ENCODE data around the gene TIA1.
A peak's percentile ranks its signal among the peaks of the same experiment; 100 is the strongest.
"Not testable (repeated sequence)": the region's sequence is repeated elsewhere in the genome, so short reads cannot be mapped to it uniquely, and the experiment has no call there.

TIA1 gene

DNA sequence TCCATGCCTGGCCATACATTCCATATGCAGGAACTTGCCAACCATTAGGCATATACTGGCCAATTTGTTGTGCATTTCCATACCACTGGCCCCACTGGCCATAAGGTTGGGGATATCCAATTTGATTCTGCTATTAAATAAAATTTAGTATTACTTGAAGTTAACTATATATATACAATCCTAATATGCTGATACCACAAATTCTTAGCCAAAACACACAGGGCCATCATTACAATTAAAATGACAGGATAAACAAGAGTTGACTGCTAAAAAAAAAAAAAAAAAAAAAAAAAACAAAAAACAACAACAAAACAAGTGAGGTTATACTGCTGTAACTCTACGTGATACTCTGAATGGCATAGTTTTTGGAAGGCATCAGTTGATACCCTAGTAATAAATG lies 34.1 kb downstream of the TIA1 start:
- no peak for DNase-seq

DNA sequence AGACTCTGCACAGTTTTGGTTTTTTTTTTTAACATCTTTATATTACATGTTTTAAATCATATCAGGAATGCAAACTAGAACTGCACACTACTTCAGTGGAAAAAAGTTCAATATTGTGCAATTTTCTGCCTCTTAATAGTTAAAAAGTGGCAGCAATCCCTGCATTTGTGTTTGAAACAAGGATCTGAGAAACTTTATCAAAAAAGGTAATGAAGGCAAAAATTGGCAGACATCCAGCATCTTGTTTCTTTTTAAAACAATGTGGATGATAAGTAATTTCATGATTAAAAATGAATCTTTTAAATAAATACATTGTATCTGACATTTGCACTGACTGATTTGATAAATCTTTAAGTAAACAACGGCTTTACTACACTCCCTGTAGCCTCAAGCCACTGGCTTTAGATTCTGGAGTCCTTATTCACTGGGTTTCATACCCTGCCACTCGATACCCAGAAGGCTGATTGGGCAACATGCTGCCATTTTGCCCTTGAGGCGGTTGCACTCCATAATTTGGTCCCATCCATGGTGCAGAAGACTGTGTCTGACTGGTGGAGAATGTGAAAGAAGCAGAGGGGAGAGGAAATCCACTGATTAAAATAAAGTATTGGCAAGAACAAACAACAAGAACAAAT lies 36.0 kb downstream of the TIA1 start:
- no peak for DNase-seq

DNA sequence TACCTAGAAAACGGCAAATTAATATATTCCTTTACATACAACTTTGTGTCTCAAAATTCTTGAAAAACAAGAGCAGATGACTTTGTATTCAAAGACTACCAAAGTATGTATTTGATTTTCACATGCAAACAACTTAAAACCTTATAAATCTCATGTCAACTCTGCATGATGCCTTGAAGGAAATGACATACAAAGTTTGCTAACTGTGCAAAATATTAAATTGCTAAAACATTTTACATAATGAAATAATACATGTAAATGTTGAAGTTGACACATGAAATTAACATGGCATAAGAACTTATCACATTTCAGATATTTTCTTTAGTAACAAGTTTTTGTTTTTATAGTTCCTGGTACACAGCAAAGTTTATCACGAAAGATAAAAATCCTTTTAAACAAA lies 36.8 kb downstream of the TIA1 start:
- DNase-seq: no peak

DNA sequence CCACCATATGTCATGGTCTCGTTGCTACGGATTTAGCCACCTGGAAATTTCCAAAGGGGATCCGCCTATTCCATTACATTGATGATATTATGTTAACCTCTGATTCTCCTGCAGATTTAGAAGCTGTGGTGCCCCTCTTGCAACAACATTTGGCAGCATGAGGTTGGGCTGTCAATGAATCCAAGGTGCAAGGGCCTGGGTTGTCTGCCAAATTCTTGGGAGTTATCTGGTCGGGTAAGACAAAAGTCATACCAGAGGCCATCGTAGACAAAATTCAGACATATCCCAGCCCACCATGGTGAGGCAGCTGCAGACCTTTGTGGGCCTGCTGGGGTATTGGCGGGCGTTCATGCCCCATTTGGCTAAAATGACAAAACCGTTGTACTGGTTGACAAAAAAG lies 44.0 kb downstream of the TIA1 start:
- no peak for DNase-seq

DNA sequence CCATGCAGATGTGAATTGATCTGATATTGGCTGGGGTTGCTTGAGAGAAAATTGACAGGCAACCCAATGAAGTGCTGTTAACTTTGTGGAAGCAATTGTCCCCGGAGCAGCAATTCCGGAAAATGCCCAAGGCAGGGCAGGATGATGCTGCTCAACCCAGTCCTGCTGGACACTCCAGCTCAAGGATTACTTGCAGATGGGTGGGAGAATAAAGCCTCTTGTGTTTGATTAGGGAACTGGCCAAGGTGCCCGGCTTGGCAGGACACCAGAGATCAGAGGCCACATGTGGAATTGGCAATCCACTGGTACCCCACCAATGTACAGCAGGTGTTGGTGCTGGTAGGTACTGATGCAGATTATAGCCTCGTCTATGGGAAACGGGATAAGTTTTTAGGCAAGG lies 45.3 kb downstream of the TIA1 start:
- DNase-seq: no peak

DNA sequence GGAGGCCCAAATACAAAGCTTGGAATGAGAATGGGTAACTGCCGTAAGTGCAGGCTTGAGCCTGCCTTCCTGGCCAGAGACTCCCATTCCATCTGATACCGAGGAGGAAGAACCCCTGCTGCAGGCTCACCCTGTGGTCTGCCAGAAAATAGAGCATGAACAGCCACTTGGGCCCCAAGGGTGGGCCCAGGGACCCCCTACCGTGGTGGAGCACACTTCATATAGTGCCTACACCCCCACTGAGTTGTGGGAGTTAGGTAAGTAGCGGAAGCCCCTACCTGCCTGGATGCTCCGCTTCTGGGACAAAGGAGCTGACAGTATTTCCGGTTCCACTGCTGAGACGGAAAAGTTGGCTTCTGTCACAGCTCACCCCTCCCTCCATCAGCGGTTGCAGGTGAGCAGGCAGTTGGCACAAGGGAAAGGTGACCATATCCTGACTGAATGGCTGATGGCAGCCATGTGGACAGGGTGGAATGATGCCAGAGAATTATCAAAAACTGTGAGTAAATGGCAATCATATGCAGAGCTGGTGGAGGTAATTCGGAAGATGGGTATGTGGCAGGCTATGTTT lies 46.1 kb downstream of the TIA1 start:
- DNase-seq: no peak

DNA sequence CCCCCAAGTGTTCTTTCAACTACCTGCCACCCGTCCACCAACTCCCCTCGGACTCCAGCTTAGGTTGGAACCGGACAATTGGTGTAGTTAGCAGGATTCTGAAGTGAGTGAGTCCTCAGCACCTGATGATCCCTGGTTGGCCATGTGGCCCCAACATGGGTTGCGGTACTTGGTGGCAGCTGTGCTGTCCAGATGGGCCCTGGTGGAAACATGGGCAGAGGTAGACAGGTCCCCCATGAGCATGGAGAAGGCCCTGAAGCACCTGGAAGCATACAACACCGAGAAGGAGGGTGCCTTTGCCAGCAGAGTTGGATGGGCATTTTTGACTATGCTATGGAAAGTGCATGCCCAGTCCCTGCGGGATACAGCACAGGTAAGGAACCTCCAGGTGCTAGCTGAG lies 46.6 kb downstream of the TIA1 start:
- DNase-seq: no peak

DNA sequence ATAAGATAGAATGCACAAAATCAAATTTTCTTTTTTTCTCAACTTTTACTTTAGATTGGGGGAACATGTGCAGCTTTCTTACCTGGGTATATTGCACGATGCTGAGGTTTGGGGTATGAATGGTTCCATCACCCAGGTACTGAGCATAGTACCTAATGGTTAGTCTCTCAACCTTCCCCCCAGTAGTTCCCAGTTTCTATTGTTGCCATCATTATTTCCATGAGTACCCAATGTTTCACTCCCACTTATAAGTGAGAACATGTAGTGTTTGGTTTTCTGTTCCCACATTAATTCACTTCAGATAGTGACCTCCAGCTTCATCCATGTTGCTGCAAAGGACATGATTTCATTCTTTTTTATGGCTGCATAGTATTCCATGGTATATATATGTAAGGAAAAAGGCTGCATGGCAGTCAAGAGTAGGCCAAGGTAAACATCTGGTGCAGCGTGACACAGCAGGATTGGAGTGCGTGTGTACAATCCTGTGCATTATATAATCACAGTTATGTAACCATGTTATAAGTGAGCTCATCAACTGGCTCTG lies 47.1 kb downstream of the TIA1 start:
- no peak for DNase-seq

DNA sequence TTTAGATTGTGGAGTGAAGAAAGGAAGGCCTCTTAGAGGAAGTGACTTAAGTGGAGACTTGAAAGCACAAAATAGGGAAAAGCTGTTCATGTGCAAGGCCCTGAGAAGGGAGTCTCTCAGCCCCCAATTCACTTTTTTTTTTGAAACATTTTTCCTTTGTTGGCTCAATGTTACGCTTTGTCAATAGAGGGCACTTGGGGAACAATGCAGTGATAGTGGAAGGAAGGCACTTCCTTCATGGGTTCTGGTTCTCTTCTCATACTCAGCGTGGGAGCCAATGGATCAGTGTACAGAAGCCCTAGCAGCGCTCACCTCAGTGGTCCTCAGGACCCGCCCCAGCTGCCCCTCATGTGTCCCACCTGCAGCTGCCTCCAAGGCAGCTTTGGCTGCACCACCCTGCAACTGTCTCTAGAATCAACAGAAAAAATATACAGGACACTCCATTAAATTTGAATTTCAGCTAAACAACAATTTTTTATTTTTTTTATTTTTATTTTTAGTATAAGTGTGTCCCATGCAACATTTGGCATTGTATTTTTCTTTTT lies 49.0 kb downstream of the TIA1 start:
- no peak for DNase-seq

DNA sequence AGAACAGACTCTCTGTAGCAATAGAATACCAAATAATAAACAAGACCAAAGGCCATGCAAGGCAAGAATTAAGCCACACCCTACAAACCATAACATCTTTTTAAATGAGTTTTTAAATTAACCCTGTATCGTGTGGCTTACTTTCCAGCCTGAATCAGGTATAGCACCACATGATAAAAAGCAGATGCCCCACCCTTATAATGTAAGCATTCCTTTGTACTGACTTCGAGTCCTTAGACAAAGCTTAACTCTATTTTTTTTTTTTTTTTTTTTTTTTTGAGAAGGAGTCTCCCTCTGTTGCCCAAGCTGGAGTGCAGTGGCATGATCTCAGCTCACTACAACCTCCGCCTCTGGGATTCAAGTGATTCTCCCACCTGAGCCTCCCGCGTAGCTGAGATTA lies 55.9 kb downstream of the TIA1 start:
- DNase-seq: no peak

DNA sequence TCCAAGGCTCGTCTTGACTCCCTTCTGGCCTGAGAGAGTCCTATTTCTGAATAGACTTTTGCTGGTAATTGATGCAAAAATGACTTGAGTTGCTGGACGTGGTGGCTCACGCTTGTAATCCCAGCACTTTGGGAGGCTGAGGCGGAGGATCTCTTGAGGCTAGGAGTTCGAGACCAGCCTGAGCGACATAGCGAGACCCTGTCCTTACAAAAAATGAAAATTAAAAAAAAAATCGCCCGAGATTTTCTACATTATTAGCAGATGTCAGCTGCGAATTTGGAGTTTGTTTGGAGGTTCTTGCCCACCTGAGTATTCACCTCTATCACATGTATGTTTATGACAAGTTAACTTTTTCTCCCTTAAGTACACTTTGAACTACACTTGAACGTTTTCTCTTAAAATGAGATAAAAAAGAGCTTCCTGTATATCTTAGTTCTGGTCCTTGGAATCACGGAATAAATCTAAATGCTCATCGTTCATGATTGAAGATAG lies 57.1 kb downstream of the TIA1 start:
- DNase-seq: no peak

DNA sequence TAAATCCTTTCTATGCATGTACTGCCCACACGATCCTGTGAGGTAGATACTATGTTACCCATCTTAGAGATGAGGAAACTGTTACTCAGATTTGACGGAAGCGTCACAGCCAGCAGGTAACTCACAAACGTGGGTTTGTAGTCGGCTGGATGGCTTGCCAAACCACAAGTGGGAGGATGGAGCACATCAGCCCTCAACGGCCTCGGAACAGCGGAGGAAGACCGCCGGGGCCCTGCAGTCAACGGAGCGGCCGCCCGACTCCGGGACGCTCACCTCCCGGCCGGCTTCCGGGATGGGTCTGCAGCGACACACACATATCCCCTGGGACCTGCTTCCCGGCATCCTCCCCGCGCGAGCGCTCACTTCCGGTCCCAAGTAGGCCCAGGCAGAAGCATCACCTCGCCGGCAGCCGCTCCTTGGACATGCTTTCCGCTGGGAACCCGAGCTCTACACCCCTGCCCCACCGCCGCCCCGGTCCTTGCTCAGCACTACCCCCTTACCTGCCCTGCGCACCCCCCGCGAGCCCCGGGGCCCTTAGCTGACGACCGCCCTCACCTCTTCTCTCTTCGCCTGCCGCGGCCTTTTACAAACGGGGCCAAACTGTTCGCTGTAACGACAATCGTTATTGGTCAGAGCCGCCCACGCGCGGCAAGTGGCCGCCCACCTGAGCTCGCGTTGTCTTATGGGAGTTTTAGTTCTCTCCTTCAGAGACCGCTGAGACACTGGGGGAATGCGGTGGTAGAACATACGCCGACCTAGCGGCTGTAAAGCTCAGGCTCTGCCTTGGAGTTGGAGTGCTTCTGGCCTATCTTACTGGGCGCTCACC lies 57.8 kb downstream of the TIA1 start, which contains the start of gene C2orf42:
C2orf42 (minus strand) TSS at position 602 of the 826 bp plus-strand sequence. CDS start 9,034 bp downstream, outside the sequence.
- DNase-seq: peak; percentile 90

DNA sequence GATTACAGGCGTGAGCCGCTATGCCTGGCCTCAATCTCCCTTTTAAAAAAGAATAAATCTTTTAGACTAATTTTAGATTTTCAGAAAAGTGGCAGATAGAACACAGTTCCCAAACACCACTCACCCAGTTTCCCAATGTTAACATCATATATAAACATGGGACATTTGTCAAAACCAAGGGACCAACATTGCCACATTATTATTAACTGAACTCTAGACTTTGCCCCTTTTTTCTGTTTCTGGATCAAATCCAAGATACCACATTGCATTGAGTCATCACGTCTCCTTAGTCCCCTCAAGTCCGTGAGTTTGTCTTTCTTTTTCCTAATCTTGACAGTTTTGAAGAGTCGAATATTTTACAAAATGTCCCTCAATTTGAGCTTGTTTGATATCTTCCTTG lies 60.0 kb downstream of the TIA1 start:
- no peak for DNase-seq

DNA sequence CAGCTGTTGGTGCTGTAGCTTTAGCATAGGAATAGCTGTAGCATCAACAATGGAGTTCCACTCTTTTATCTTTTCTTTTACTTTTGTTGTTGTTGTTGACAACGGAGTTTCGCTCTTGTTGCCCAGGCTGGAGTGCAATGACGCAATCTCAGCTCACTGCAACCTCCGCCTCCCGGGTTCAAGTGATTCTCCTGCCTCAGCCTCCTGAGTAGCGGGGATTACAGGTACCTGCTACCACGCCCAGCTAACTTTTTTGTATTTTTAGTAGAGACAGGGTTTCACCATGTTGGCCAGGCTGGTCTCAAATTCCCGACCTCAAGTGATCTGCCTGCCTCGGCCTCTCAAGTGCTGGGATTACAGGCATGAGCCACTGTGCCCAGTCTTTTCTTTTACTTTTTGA lies 61.3 kb downstream of the TIA1 start:
- not testable (repeated sequence) for DNase-seq

DNA sequence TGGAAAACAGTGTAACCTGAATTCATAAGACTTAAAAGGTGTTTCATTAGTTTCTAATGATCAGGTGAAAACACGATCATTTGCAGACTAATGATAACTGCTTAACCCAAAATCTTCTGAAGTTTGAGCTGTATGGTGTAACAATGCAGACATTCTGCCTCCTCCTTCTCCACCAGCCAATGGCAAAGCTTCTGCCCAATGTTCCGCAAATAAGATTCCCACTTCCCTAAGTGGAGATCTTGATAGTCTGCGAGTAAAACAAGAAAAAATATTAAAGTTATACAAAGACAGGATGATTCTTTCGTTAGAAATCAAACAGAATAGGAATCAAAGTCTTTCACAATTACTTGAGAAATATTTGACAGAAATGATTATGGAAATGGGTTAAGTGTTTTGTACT lies 65.7 kb downstream of the TIA1 start:
- DNase-seq: no peak

DNA sequence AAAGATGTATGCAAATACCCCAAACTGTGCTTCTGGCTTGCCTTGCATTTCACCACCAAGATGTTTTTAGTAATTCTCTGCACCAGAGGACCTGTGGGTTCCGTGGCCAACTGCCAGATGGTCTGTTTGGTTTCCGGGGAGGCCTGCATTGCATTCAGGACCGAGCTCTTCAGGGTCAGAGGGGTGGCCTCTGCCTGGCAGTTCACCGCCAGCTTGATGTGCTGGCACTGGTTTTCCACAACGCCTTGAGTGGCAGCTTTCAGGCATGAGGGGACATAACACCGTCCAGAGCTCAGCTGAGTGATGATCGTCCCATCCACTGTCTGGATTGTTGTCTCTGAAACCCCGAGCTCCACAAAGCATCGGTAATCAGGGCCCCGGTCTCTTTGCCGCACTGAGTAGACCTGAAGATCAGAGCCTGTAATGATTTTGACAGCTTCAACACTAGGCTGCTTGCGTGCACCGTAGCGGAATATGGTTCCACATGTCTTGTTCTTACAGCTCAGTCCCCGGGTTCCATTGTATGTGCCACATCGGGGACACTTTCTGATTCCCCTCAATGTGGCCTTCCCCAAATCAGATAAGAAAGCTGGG lies 67.0 kb downstream of the TIA1 start:
- no peak for DNase-seq

DNA sequence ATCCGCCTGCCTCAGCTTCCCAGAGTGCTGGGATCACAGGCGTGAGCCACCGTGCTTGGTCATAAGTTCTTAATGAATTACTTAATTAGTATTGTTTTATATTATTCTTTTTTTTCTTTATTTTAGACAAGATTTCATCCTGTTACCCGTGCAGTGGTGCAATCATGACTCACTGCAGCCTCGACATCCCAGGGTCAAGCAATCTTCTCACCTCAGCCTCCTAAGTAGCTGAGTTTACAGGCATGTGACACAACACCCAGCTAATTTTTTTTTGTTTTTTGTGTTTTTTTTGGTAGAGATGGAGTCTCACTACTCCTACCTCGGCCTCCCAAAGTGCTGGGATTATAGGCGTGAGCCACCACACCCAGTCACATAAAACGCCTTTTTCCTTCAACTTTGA lies 74.9 kb downstream of the TIA1 start:
- no peak for DNase-seq

DNA sequence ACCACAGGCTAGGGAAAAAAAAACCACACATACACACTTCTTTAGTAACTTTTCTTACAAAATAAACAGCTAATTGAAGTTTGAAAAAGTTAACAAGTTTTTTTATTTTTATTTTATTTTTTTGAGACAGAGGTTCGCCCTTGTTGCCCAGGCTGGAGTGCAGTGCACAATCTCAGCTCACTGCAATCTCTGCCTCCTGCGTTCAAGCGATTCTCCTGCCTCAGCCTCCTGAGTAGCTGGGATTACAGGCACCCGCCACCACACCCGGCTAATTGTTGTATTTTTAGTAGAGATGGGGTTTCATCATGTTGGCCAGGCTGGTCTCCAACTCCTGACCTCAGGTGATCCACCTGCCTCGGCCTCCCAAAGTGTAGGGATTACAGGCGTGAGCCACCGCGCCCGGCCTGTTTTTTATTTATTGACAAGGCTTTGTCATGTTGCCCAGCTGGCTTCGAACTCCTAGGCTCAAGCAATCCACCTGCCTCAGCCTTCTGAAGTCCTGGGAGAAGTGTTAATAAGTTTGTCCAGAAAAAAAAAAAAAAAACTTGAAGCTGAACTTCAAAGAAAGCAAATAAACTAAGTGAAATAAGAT lies 78.7 kb downstream of the TIA1 start:
- DNase-seq: not testable (repeated sequence)

DNA sequence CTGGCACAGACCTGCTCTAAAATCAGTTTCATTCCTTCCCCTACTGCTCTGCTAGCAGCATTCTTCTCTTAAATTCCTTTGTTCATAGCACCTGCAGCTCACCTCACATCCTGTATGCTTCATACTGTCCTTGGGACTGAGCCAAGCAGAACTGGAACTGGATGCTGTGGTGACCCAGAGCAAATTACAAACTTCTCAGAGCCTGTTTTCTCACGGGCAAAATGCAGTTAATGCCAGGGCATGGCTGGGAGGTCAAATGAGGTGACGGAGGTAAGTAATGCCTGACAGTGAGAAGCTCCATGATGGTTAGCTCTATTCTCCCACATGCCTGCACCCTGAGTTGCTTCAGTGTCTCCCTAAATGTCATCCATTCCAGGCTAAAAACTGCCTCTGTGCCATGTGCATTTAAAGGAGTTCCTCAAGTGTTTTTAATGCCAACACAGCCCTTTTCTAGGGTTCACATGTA lies 87.3 kb downstream of the TIA1 start:
- DNase-seq: no peak

DNA sequence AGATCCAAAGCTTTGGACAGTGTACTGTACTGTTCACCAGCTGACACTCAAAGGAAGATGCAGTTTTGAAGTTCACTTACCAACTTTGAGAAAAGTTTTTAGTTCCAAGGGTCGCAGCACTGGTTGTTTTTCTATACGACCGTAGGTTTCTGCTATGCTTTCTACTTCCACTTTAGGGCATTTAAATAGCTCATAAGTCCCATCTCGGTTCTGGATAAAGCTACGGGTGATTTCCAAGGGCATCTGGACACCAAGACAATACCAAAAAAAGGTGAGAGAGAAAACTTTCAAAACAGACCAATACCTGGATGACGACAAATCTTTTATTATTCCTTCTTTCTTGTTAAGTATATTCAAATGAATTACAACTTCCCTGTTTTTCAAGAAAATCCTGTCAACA lies 87.9 kb downstream of the TIA1 start:
- no peak for DNase-seq
